HG03280 (cell line): Measurements from ENCODE around the gene AJUBA.
"Not testable (repeated sequence)": the region's sequence is repeated elsewhere in the genome, so short reads cannot be mapped to it uniquely, and the experiment has no call there.

Experiments
- ATAC-seq: cut with Tn5 transposase; IDR thresholded peaks from one replicate; pipeline ENCODE4 v1.9.1; 2021; ENCODE audit warnings: mild to moderate bottlenecking, moderate library complexity; ENCODE audit not compliant: unreplicated experiment

AJUBA gene

GRCh38 chr14:22981876-22982476 is 375 bp downstream of the AJUBA start:
- no peak for ATAC-seq

GRCh38 chr14:22981090-22981875 is 1.1 kb downstream of the AJUBA start:
- ATAC-seq = no peak

DNA sequence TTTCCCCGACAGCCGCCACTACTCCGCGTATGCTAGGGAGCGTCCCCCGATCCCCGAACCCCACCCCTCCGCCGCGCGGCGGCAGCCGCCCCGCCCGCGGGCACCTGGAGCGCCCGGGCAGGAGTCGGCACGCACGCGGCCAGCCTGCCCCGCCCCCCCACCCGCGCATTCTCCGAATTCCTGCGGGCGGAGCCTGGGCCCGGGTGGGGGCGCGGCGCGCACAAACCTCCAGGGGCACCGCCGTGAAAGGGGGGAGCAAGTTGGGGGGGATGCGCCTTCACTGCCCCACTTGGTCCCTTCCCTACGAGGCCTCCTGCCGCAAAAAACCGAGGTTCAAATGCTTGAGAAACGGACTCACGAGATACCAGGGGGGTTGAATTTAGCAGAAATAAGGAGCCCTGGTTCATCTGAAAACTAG is 1.7 kb downstream of the AJUBA start:
- ATAC-seq = no peak

DNA sequence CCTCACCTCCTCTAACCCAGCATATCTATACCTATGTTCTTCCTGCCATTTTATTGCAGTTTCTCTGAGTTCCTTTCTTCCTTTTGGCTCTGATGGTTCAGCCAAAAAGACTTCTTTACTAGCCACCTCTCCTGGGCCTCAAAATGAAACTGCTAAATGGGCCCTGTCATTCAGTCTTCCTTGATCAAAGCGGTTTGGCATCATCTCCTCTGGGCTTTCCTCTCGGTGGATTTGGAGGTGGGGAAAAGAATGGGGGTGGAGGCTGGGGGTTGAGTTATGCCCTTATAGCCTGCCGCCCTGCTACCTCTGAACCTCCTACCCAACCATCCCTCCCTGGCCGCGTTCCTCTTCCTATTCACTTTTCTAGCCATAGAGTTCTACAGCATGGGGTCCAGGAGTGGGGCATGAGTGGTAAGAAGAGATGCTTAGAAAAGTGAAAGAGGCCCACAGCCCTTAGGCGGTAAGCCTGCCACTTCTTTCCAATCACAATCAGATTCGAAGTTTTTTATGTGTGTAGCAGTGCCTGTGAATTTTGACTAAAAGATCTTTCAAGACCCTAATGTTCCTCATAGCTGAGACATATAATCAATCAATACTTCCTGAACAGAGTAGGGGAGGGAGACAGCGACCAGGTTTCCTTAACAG is 2.5 kb downstream of the AJUBA start:
- no peak for ATAC-seq

GRCh38 chr14:22978981-22979671 is 3.2 kb downstream of the AJUBA start:
- ATAC-seq = no peak

- ATAC-seq = no peak
Measured at GRCh38 chr14:22978487-22978837, 3.9 kb downstream of the AJUBA start.

GRCh38 chr14:22977684-22978486 is 4.5 kb downstream of the AJUBA start:
- no peak for ATAC-seq

GRCh38 chr14:22977434-22977683 is 5.0 kb downstream of the AJUBA start:
- ATAC-seq = no peak

- ATAC-seq = no peak
Measured at GRCh38 chr14:22976620-22977433, 5.5 kb downstream of the AJUBA start.

DNA sequence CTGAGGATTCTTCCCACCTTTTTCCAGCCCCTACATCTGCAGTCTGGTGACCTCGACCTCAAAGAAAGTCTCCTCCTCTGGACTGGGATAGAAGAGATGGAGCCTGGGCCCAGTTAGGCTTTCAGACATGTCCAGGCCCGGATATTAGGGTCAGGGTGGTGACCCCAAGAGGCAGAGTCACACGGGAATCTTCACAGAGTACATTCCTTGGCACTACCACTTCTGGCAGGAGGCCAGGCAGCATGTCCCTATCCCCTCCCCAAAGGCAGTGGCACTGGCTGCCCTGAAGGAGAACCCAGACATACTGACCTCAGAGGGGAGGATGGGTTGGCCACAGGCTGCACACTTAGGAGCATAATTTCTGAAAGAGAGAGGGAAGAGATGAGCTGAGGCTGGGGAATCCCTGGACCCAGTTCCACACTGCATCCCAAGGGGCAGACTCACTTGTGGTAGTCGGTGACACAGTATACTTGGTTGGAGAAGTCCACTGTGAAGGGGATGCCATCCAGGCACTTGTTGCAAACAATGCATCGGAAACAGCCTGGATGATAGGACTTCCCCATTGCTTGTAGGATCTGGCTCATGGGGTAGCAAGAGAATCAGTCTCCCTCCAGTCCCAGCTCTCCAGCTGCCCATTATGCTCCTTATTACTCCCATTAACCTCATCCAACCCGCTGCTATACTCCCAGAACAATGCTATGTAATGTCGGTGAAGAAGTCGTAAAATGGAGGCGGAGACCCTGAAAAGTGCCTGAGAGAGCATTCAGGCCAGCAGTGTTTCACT is 7.6 kb downstream of the AJUBA start:
- no peak for ATAC-seq

GRCh38 chr14:22973217-22974032 is 8.9 kb downstream of the AJUBA start:
- ATAC-seq = no peak

- ATAC-seq = no peak
Measured at GRCh38 chr14:22972313-22972930, 9.9 kb downstream of the AJUBA start.

DNA sequence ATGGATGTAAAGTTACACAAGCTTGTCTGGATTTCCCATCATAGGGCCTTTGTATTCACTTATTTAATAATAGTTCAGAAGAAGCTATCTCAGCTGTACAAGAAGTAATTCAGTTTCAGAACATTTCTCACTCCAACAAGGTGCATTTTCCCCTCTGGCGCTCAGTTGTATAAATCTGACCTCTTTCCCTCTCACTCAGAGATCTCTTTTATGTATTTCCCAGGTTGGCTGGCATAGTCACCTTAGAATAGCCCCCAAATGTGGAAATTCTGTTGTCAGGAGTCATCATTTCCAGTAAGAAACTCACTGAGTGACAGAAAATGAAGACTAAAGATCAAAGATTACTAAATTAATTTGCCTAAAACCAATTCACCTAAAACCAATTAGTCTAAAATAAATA is 11.2 kb downstream of the AJUBA start:
- ATAC-seq = no peak

DNA sequence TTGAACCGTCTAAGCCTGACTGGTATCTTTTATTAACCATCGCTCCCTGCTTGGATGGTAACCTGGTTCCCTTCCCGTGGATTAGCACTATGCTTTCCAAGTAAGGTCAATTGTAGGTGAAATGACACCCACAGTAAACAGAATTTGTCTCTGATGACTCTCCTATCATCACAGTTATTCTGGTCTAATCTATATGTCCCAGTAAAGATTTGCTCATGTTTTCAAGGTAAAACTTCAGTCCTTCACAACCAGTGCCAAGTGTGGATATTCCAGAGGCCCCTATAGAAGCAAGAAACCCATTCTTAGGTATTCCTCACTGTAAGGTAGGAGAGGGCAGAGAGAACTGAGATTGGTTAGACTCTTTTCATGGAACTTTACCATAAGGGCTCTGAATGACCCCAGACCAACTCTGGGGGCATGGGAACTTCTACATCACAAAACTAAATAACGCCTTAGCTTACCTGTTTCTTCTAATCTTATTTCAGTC is 15.5 kb downstream of the AJUBA start:
- no peak for ATAC-seq

DNA sequence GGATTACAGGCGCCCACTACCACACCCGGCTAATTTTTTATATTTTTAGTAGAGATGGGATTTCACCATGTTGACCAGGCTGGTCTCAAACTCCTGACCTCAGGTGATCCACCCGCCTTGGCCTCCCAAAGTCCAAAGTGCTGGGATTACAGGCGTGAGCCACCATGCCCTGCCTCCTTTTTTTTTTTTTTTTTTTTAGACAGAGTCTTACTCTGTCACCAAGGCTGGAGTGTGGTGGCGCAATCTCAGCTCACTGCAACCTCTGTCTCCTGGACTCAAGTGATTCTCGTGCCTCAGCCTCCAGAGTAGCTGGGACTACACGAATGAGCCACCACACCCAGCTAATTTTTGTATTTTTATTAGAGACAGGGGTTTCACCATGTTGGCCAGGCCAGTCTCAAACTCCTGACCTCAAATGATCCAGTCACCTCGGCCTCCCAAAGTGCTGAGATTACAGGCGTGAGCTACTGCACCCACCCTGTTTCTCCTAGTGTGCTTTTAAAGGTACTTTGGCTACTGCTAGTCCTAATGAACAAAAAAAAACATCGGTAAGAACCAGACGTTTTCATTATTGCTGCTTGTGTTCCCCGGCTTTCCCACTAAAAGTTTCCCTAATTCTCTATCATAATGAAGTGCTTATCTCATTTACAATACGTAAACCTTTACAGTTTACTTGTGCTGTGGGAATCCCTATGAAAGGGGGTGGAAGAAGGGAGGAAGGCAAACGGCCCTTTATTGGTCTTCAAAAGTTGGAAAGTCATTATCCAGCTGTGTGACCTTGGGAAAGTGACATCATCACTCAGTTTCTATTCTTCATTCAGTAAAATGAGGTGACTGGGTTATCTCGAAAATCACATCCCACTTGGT is 16.2 kb downstream of the AJUBA start:
- not testable (repeated sequence) for ATAC-seq

DNA sequence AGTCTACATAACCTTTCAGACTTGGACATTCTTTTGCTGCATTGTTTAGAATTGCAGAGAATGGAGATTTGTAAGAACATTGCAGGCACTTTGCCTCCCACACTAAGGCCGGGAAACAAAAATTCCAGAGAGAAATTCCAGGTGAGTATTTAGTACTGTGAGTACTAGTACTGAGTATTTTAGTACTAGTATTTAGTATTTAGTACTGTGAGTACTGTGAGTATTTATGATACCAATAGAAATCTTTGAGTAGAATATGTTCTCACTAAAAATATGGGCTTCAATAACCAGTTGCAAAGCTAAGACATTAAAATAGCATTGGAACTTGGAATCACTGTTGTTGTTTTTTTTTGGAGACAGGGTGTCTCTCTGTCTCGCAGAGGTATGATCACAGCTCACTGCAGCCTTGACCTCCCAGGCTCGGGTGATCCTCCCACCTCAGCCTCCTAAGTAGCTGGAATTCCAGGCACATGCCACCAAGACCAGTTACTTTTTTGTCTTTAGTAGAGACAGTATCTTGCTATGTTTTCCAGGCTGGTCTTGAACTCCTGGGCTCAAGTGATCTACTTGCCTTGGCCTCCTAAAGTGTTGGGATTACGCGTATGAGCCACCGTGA is 20.2 kb downstream of the AJUBA start:
- ATAC-seq = no peak
